OCI-LY3 (cell line): ENCODE results near the gene GSTA3.

Source experiments
- EZH2phosphoT487 ChIP-seq: fragments of 200-600 bp; shearing (Covaris generic); IDR thresholded peaks from 2 replicates; pipeline ENCODE4 v1.6.1; 2018; ENCODE audit warnings: antibody characterized with exemption, mixed run types, low read depth
- TF ChIP-seq, protein P1 (sequence below): fragments of 200-600, 300-600 bp; sonication (generic); IDR thresholded peaks from 2 replicates; pipeline ENCODE4 v1.5.1; 2014; ENCODE audit warnings: antibody characterized with exemption, low read length, low read depth

DNA sequence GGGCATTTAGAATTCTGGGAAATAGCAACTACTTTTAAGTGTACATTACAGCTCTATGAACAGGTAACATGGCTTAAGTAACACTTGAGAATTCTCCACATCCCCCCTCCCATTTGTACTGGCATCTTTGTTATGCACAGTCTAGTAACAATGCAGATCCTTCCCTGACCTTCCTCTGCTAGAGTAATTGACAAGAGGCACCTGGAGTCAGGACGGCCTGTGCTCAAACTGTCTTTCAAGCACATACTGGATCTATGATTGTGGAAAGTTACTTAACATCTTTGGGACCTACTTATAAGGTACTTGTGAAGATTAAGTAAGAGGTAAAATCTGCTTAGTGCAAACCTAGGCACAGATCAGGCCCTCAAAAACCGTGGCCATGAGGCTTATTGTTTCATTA lies 21.9 kb upstream of the GSTA3 start:
- TF ChIP-seq, protein P1, sequence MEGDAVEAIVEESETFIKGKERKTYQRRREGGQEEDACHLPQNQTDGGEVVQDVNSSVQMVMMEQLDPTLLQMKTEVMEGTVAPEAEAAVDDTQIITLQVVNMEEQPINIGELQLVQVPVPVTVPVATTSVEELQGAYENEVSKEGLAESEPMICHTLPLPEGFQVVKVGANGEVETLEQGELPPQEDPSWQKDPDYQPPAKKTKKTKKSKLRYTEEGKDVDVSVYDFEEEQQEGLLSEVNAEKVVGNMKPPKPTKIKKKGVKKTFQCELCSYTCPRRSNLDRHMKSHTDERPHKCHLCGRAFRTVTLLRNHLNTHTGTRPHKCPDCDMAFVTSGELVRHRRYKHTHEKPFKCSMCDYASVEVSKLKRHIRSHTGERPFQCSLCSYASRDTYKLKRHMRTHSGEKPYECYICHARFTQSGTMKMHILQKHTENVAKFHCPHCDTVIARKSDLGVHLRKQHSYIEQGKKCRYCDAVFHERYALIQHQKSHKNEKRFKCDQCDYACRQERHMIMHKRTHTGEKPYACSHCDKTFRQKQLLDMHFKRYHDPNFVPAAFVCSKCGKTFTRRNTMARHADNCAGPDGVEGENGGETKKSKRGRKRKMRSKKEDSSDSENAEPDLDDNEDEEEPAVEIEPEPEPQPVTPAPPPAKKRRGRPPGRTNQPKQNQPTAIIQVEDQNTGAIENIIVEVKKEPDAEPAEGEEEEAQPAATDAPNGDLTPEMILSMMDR, result no peak
- no peak for TF ChIP-seq EZH2phosphoT487
